ENCODE measurements around the gene BRAF.
"Not testable (repeated sequence)": the region's sequence is repeated elsewhere in the genome, so short reads cannot be mapped to it uniquely, and the experiment has no call there.

BRAF gene

GRCh38 chr7:140863867-140864266, 60.9 kb downstream of the BRAF start:
- Histone ChIP-seq H3K27me3 (ENCODE audit: insufficient read depth, insufficient read length) (no peaks in the 10 kb centered on the region), H3K9ac (ENCODE audit: insufficient read length, low read depth) (no peak overlapping the region), H3K4me3 (ENCODE audit: insufficient read length, low read depth) (no peak overlapping the region), H3K9me3 (ENCODE audit: insufficient read depth, low read length) (no peaks in the 10 kb centered on the region), H3K4me1 (ENCODE audit: insufficient read depth, insufficient read length) (no peaks in the 10 kb centered on the region), H3K36me3 (ENCODE audit: insufficient read depth, insufficient read length, low read length) (no peaks in the 10 kb centered on the region)
- TF ChIP-seq SUZ12 (IDR thresholded peaks at IDR 0.05; ENCODE audit: extremely low read depth, insufficient read depth, insufficient read length) = no peak
- no peak for DNase-seq (ENCODE audit: low read depth, low spot score)

- H3K9me3 ChIP-seq (ENCODE audit: insufficient read depth, low read length) = no peaks in the 10 kb centered on the region
- H3K36me3 ChIP-seq (ENCODE audit: insufficient read depth, insufficient read length, low read length) = no peaks in the 10 kb centered on the region
- no peak for DNase-seq (ENCODE audit: low read depth, low spot score)
- H3K27me3 ChIP-seq (ENCODE audit: insufficient read depth, insufficient read length) = no peaks in the 10 kb centered on the region
- TF ChIP-seq SUZ12 (IDR thresholded peaks at IDR 0.05; ENCODE audit: extremely low read depth, insufficient read depth, insufficient read length) (no peak), YY1 (IDR thresholded peaks at IDR 0.05; ENCODE audit: insufficient read depth, insufficient read length) (no peak), ZNF274 (IDR thresholded peaks at IDR 0.05; ENCODE audit: low read depth, low read length) (no peak)
- no peaks in the 10 kb centered on the region for H3K4me1 ChIP-seq (ENCODE audit: insufficient read depth, insufficient read length)
- no peak overlapping the region for H3K4me3 ChIP-seq (ENCODE audit: insufficient read length, low read depth)
- H3K9ac ChIP-seq (ENCODE audit: insufficient read length, low read depth) = no peak overlapping the region
Measured at GRCh38 chr7:140863184-140863583, 61.5 kb downstream of the BRAF start.

- no peaks in the 10 kb centered on the region for H3K9me3 ChIP-seq (ENCODE audit: insufficient read depth, low read length)
- no peaks in the 10 kb centered on the region for H3K27me3 ChIP-seq (ENCODE audit: insufficient read depth, insufficient read length)
- no peak overlapping the region for H3K4me3 ChIP-seq (ENCODE audit: insufficient read length, low read depth)
- TF ChIP-seq YY1 (IDR thresholded peaks at IDR 0.05; ENCODE audit: insufficient read depth, insufficient read length) = no peak
- no peak for TF ChIP-seq SUZ12 (IDR thresholded peaks at IDR 0.05; ENCODE audit: extremely low read depth, insufficient read depth, insufficient read length)
- TF ChIP-seq ZNF274 (IDR thresholded peaks at IDR 0.05; ENCODE audit: low read depth, low read length) = no peak
- no peak for DNase-seq (ENCODE audit: low read depth, low spot score)
- H3K36me3 ChIP-seq (ENCODE audit: insufficient read depth, insufficient read length, low read length) = no peaks in the 10 kb centered on the region
- no peaks in the 10 kb centered on the region for H3K4me1 ChIP-seq (ENCODE audit: insufficient read depth, insufficient read length)
- H3K9ac ChIP-seq (ENCODE audit: insufficient read length, low read depth) = no peak overlapping the region
Measured at GRCh38 chr7:140857048-140857447, 67.7 kb downstream of the BRAF start.

- Histone ChIP-seq H3K4me3 (ENCODE audit: insufficient read length, low read depth) (no peak overlapping the region), H3K27me3 (ENCODE audit: insufficient read depth, insufficient read length) (no peaks in the 10 kb centered on the region), H3K9me3 (ENCODE audit: insufficient read depth, low read length) (no peaks in the 10 kb centered on the region), H3K9ac (ENCODE audit: insufficient read length, low read depth) (no peak overlapping the region), H3K36me3 (ENCODE audit: insufficient read depth, insufficient read length, low read length) (no peaks in the 10 kb centered on the region), H3K4me1 (ENCODE audit: insufficient read depth, insufficient read length) (no peaks in the 10 kb centered on the region)
- DNase-seq (ENCODE audit: low read depth, low spot score) = no peak
- TF ChIP-seq YY1 (IDR thresholded peaks at IDR 0.05; ENCODE audit: insufficient read depth, insufficient read length) (no peak), SUZ12 (IDR thresholded peaks at IDR 0.05; ENCODE audit: extremely low read depth, insufficient read depth, insufficient read length) (no peak), ZNF274 (IDR thresholded peaks at IDR 0.05; ENCODE audit: low read depth, low read length) (no peak)
Measured at GRCh38 chr7:140841166-140841715, 83.5 kb downstream of the BRAF start.

- no peaks in the 10 kb centered on the region for H3K4me1 ChIP-seq (ENCODE audit: insufficient read depth, insufficient read length)
- no peak overlapping the region for H3K9ac ChIP-seq (ENCODE audit: insufficient read length, low read depth)
- H3K36me3 ChIP-seq (ENCODE audit: insufficient read depth, insufficient read length, low read length) = peaks cover 7% of the 10 kb centered on the region
- no peak for DNase-seq (ENCODE audit: low read depth, low spot score)
- H3K27me3 ChIP-seq (ENCODE audit: insufficient read depth, insufficient read length) = no peaks in the 10 kb centered on the region
- TF ChIP-seq ZNF274 (IDR thresholded peaks at IDR 0.05; ENCODE audit: low read depth, low read length) (no peak), SUZ12 (IDR thresholded peaks at IDR 0.05; ENCODE audit: extremely low read depth, insufficient read depth, insufficient read length) (no peak), YY1 (IDR thresholded peaks at IDR 0.05; ENCODE audit: insufficient read depth, insufficient read length) (no peak)
- no peaks in the 10 kb centered on the region for H3K9me3 ChIP-seq (ENCODE audit: insufficient read depth, low read length)
- no peak overlapping the region for H3K4me3 ChIP-seq (ENCODE audit: insufficient read length, low read depth)
Measured at GRCh38 chr7:140831724-140832123, 93.0 kb downstream of the BRAF start.

GRCh38 chr7:140829720-140830119, 95.0 kb downstream of the BRAF start:
- no peaks in the 10 kb centered on the region for H3K9me3 ChIP-seq (ENCODE audit: insufficient read depth, low read length)
- no peak overlapping the region for H3K9ac ChIP-seq (ENCODE audit: insufficient read length, low read depth)
- H3K4me3 ChIP-seq (ENCODE audit: insufficient read length, low read depth) = no peak overlapping the region
- no peaks in the 10 kb centered on the region for H3K27me3 ChIP-seq (ENCODE audit: insufficient read depth, insufficient read length)
- no peaks in the 10 kb centered on the region for H3K4me1 ChIP-seq (ENCODE audit: insufficient read depth, insufficient read length)
- peaks cover 7% of the 10 kb centered on the region for H3K36me3 ChIP-seq (ENCODE audit: insufficient read depth, insufficient read length, low read length)
- no peak for DNase-seq (ENCODE audit: low read depth, low spot score)
- TF ChIP-seq SUZ12 (IDR thresholded peaks at IDR 0.05; ENCODE audit: extremely low read depth, insufficient read depth, insufficient read length) (no peak), YY1 (IDR thresholded peaks at IDR 0.05; ENCODE audit: insufficient read depth, insufficient read length) (no peak), ZNF274 (IDR thresholded peaks at IDR 0.05; ENCODE audit: low read depth, low read length) (no peak)

GRCh38 chr7:140828741-140829140, 96.0 kb downstream of the BRAF start:
- Histone ChIP-seq H3K4me1 (ENCODE audit: insufficient read depth, insufficient read length) (no peaks in the 10 kb centered on the region), H3K36me3 (ENCODE audit: insufficient read depth, insufficient read length, low read length) (no peaks in the 10 kb centered on the region), H3K4me3 (ENCODE audit: insufficient read length, low read depth) (no peak overlapping the region), H3K9ac (ENCODE audit: insufficient read length, low read depth) (no peak overlapping the region), H3K9me3 (ENCODE audit: insufficient read depth, low read length) (no peaks in the 10 kb centered on the region), H3K27me3 (ENCODE audit: insufficient read depth, insufficient read length) (no peaks in the 10 kb centered on the region)
- DNase-seq (ENCODE audit: low read depth, low spot score) = no peak
- TF ChIP-seq SUZ12 (IDR thresholded peaks at IDR 0.05; ENCODE audit: extremely low read depth, insufficient read depth, insufficient read length) (no peak), ZNF274 (IDR thresholded peaks at IDR 0.05; ENCODE audit: low read depth, low read length) (no peak), YY1 (IDR thresholded peaks at IDR 0.05; ENCODE audit: insufficient read depth, insufficient read length) (no peak)

GRCh38 chr7:140817383-140817782, 107.3 kb downstream of the BRAF start:
- not testable (repeated sequence) for H3K9me3 ChIP-seq (ENCODE audit: insufficient read depth, low read length); DNase-seq (ENCODE audit: low read depth, low spot score); H3K36me3 ChIP-seq (ENCODE audit: insufficient read depth, insufficient read length, low read length); H3K27me3 ChIP-seq (ENCODE audit: insufficient read depth, insufficient read length); H3K9ac ChIP-seq (ENCODE audit: insufficient read length, low read depth); H3K4me1 ChIP-seq (ENCODE audit: insufficient read depth, insufficient read length); H3K4me3 ChIP-seq (ENCODE audit: insufficient read length, low read depth)
